GM23338 (cell line): ENCODE measurements around the gene DYSF. TPM values are rescaled to one million over a fixed set of nuclear protein-coding genes. Genes with fewer than 3 reads are reported as not detected.

Experiments used
- ATAC-seq: fragments of 200-7000 bp; cut with Tn5 transposase; 3 replicates; pipeline ENCODE4 v1.9.1; 2020
- DNase-seq: peaks from one replicate; pipeline ENCODE4 v3.0.0-alpha.2; 2015; ENCODE audit warnings: low spot score
- H2AFZ ChIP-seq: fragments of 200-600 bp; sonication (generic); 2 replicates; pipeline ENCODE4 v1.8.0; 2016; ENCODE audit warnings: antibody characterized with exemption, mild to moderate bottlenecking, moderate library complexity
- H3F3A ChIP-seq: fragments of 200-600 bp; sonication (generic); replicated peaks from 2 replicates; pipeline ENCODE4 v1.8.0; 2017; ENCODE audit warnings: antibody characterized with exemption, mixed run types, low read depth
- H3K27ac ChIP-seq: fragments of 200-600 bp; sonication (generic); 2 replicates; pipeline ENCODE4 v1.6.1; 2016; ENCODE audit warnings: low read depth
- H3K27me3 ChIP-seq: fragments of 200-600 bp; sonication (generic); 2 replicates; pipeline ENCODE4 v1.8.0; 2016; ENCODE audit warnings: mild to moderate bottlenecking, mixed run types, moderate library complexity; ENCODE audit not compliant: insufficient read depth
- H3K36me3 ChIP-seq: fragments of 200-600 bp; sonication (generic); 2 replicates; pipeline ENCODE4 v1.8.0; 2016; ENCODE audit warnings: mild to moderate bottlenecking; ENCODE audit not compliant: insufficient read depth
- H3K4me1 ChIP-seq: fragments of 200-600 bp; sonication (generic); 2 replicates; pipeline ENCODE4 v1.8.0; 2016; ENCODE audit warnings: mild to moderate bottlenecking, moderate library complexity; ENCODE audit not compliant: insufficient read depth
- H3K4me2 ChIP-seq: fragments of 200-600 bp; sonication (generic); 2 replicates; pipeline ENCODE4 v1.7.1; 2017; ENCODE audit warnings: mixed run types
- H3K4me3 ChIP-seq: fragments of 200-600 bp; sonication (generic); 2 replicates; pipeline ENCODE4 v1.6.1; 2016; ENCODE audit warnings: mixed run types
- H3K79me2 ChIP-seq: fragments of 200-600 bp; sonication (generic); replicated peaks from 2 replicates; pipeline ENCODE4 v1.8.0; 2017; ENCODE audit warnings: mild to moderate bottlenecking; ENCODE audit not compliant: insufficient read depth
- H3K9me2 ChIP-seq: fragments of 200-600 bp; sonication (generic); 2 replicates; pipeline ENCODE4 v1.8.0; 2017; ENCODE audit not compliant: insufficient read depth
- H4K20me1 ChIP-seq: fragments of 200-600 bp; sonication (generic); replicated peaks from 2 replicates; pipeline ENCODE4 v1.8.0; 2017; ENCODE audit warnings: mild to moderate bottlenecking; ENCODE audit not compliant: insufficient read depth
- H3K27ac Mint-ChIP-seq: 2 replicates; pipeline ENCODE4 v1.8.0; 2020; ENCODE audit warnings: inconsistent platforms, mild to moderate bottlenecking, moderate library complexity, mixed read lengths
- H3K27me3 Mint-ChIP-seq: 3 replicates; pipeline ENCODE4 v1.8.0; 2022; ENCODE audit warnings: low read depth, mild to moderate bottlenecking, moderate library complexity, mixed read lengths, inconsistent platforms; ENCODE audit not compliant: insufficient read depth, poor library complexity
- H3K36me3 Mint-ChIP-seq: 3 replicates; pipeline ENCODE4 v1.8.0; 2021; ENCODE audit warnings: low read depth, mild to moderate bottlenecking, inconsistent platforms, moderate library complexity, mixed read lengths
- H3K4me1 Mint-ChIP-seq: 3 replicates; pipeline ENCODE4 v1.8.0; 2020; ENCODE audit warnings: mild to moderate bottlenecking, inconsistent platforms, mixed read lengths
- H3K4me3 Mint-ChIP-seq: 3 replicates; pipeline ENCODE4 v1.8.0; 2021; ENCODE audit warnings: moderate library complexity, mild to moderate bottlenecking, inconsistent platforms, mixed read lengths
- H3K9me3 Mint-ChIP-seq: 3 replicates; pipeline ENCODE4 v1.8.0; 2020; ENCODE audit warnings: moderate library complexity, mild to moderate bottlenecking, inconsistent platforms, mixed read lengths
- CREB1 ChIP-seq: fragments of 250-450 bp; sonication (Bioruptor Pico); IDR thresholded peaks from 2 replicates; pipeline ENCODE4 v1.5.0; 2020; ENCODE audit warnings: low read depth, mild to moderate bottlenecking, moderate library complexity
- CTCF ChIP-seq, 2 experiments: fragments of 200-600 bp in 1 of 2; sonication (generic) in 1 of 2; conservative IDR thresholded peaks; 2 replicates each; pipeline versions ENCODE4 v1.5.1 to v1.6.1; 2016 to 2017; ENCODE audit warnings: antibody characterized with exemption in 2 of 2, low read depth in 2 of 2, mild to moderate bottlenecking in 2 of 2, moderate library complexity in 1 of 2
- ETS1 ChIP-seq: IDR thresholded peaks from 2 replicates; pipeline ENCODE4 v1.6.1; 2016; ENCODE audit warnings: antibody characterized with exemption
- EZH2 ChIP-seq: fragments of 200-600 bp; sonication (generic); IDR thresholded peaks from one replicate; pipeline ENCODE4 v1.8.0; 2017; ENCODE audit warnings: antibody characterized with exemption, mild to moderate bottlenecking, low read depth; ENCODE audit not compliant: unreplicated experiment
- EZH2phosphoT487 ChIP-seq: fragments of 200-600 bp; sonication (generic); IDR thresholded peaks from one replicate; pipeline ENCODE4 v1.8.1; 2018; ENCODE audit warnings: antibody characterized with exemption; ENCODE audit not compliant: unreplicated experiment
- JUNB ChIP-seq: IDR thresholded peaks from one replicate; pipeline ENCODE4 v1.6.1; 2016; ENCODE audit warnings: antibody characterized with exemption; ENCODE audit not compliant: unreplicated experiment
- POLR2AphosphoS5 ChIP-seq: IDR thresholded peaks from 2 replicates; pipeline ENCODE4 v1.6.1; 2016; ENCODE audit warnings: antibody characterized with exemption, low read depth
- REST ChIP-seq: IDR thresholded peaks from one replicate; pipeline ENCODE4 v1.6.1; 2018; ENCODE audit warnings: antibody characterized with exemption; ENCODE audit not compliant: unreplicated experiment
- STAT1 ChIP-seq: IDR thresholded peaks from one replicate; pipeline ENCODE4 v1.6.1; 2016; ENCODE audit warnings: antibody characterized with exemption; ENCODE audit not compliant: unreplicated experiment
- ZNF114 ChIP-seq: fragments of 250-450 bp; sonication (Bioruptor Pico); IDR thresholded peaks from 2 replicates; pipeline ENCODE4 v1.5.0; 2020; ENCODE audit warnings: mild to moderate bottlenecking, moderate library complexity
- ZNF331 ChIP-seq: fragments of 250-450 bp; sonication (Bioruptor Pico); IDR thresholded peaks from 2 replicates; pipeline ENCODE4 v1.5.0; 2020; ENCODE audit warnings: low read depth, mild to moderate bottlenecking, moderate library complexity
- polyA plus RNA-seq: library from polyadenylated mRNA; unstranded; fragments of >200 nt; fragmentation: Nextera tagmentation; extraction: Ambion mirVana; gene quantifications from 2 replicates; pipeline ENCODE4 v1.2.1, GENCODE V29; 2016
- total RNA-seq: library from RNA; depleted of rRNA; stranded (reverse); fragments of >200 nt; shearing (Covaris generic); gene quantifications from 2 replicates; pipeline ENCODE4 v1.2.3, GENCODE V29; 2014

Gene DYSF
- total and polyA plus RNA-seq, 2 experiments from 2014 or later = 7.3 to 21.3 TPM

- H3K9me3 Mint-ChIP-seq = no peaks in the 10 kb centered on the region
- H3K27ac ChIP-seq = no peak overlapping the region
- no peak overlapping the region for H3K27ac Mint-ChIP-seq
- H2AFZ ChIP-seq = no peak overlapping the region
- H3K4me3 Mint-ChIP-seq = no peak overlapping the region
- no peaks in the 10 kb centered on the region for H3F3A ChIP-seq
- ATAC-seq (no peak), DNase-seq (no peak)
- H3K4me1 Mint-ChIP-seq = peaks cover 5% of the 10 kb centered on the region; the same call in 2 of the 3 replicates
- H3K79me2 ChIP-seq = no peaks in the 10 kb centered on the region
- peaks cover 4% of the 10 kb centered on the region for H3K27me3 Mint-ChIP-seq
- no peaks in the 10 kb centered on the region for H3K36me3 ChIP-seq
- no peaks in the 10 kb centered on the region for H4K20me1 ChIP-seq
- peaks cover 7% of the 10 kb centered on the region; the same call in 1 of the 3 replicates for H3K36me3 Mint-ChIP-seq
- H3K4me1 ChIP-seq = no peaks in the 10 kb centered on the region
- no peak for TF ChIP-seq CTCF (conservative IDR thresholded peaks at IDR 0.05; ENCODE audit: low read depth in 2 of 2)
- no peak for TF ChIP-seq ETS1
- no peak for TF ChIP-seq EZH2phosphoT487
- no peak for TF ChIP-seq REST
- TF ChIP-seq CREB1 (CRISPR knock-in tag) = no peak
- no peak for TF ChIP-seq POLR2AphosphoS5
- no peak for TF ChIP-seq ZNF114 (CRISPR knock-in tag)
- TF ChIP-seq EZH2 = no peak
- no peak for TF ChIP-seq ZNF331 (CRISPR knock-in tag)
- no peak overlapping the region for H3K4me2 ChIP-seq
- H3K9me2 ChIP-seq = no peaks in the 10 kb centered on the region
- H3K27me3 ChIP-seq = no peaks in the 10 kb centered on the region
- H3K4me3 ChIP-seq = no peak overlapping the region
Measured at GRCh38 chr2:71534826-71535225, 81.5 kb downstream of the DYSF start.

- H3K36me3 Mint-ChIP-seq = peaks cover 7% of the 10 kb centered on the region; the same call in 1 of the 3 replicates
- no peaks in the 10 kb centered on the region for H3K9me3 Mint-ChIP-seq
- Histone ChIP-seq H3K4me1 (no peaks in the 10 kb centered on the region), H3K9me2 (no peaks in the 10 kb centered on the region), H3K27me3 (no peaks in the 10 kb centered on the region), H3F3A (no peaks in the 10 kb centered on the region), H3K79me2 (no peaks in the 10 kb centered on the region), H2AFZ (no peak overlapping the region), H3K4me3 (no peak overlapping the region), H3K4me2 (no peak overlapping the region), H3K36me3 (no peaks in the 10 kb centered on the region), H4K20me1 (no peaks in the 10 kb centered on the region), H3K27ac (no peak overlapping the region)
- H3K4me3 Mint-ChIP-seq = no peak overlapping the region
- H3K27ac Mint-ChIP-seq = no peak overlapping the region
- peaks cover 4% of the 10 kb centered on the region for H3K27me3 Mint-ChIP-seq
- ATAC-seq (no peak), DNase-seq (no peak)
- peaks cover 4% of the 10 kb centered on the region; the same call in 1 of the 3 replicates for H3K4me1 Mint-ChIP-seq
- TF ChIP-seq STAT1 = no peak
- no peak for TF ChIP-seq REST
- TF ChIP-seq ZNF114 (CRISPR knock-in tag) = no peak
- no peak for TF ChIP-seq JUNB
- TF ChIP-seq POLR2AphosphoS5 = no peak
Measured at GRCh38 chr2:71535526-71535925, 82.2 kb downstream of the DYSF start.
